ENCODE measurements around the gene NPAT. TPM values are rescaled to one million over a fixed set of nuclear protein-coding genes. Genes with fewer than 3 reads are reported as not detected.
A peak's percentile ranks its signal among the peaks of the same experiment; 100 is the strongest.

NPAT gene
- total and polyA plus RNA-seq, 4 donors, result 1.6 to 12.7 (median 5.9) TPM

GRCh38 chr11:108223348-108224149 is 1.1 kb upstream of the NPAT start:
- 10% methylated on average over 20 of the region's 20 CpGs for WGBS
- H3K9ac ChIP-seq (ENCODE audit: low read depth in 1 of 2, low read length in 2 of 2), result peak overlapping the region; percentile 72 to 97
- TF ChIP-seq ATF3 (IDR thresholded peaks at IDR 0.05) (peak; percentile 15), YY1 (IDR thresholded peaks at IDR 0.05) (no peak), FOXA2 (IDR thresholded peaks at IDR 0.05) (no peak), RAD21 (IDR thresholded peaks at IDR 0.05) (no peak), REST (IDR thresholded peaks at IDR 0.05) (no peak), RXRA (IDR thresholded peaks at IDR 0.05) (no peak), GABPA (IDR thresholded peaks at IDR 0.05 in 1 of 2, conservative IDR thresholded peaks at IDR 0.05 in 1 of 2) (no peak), NR2F2 (IDR thresholded peaks at IDR 0.05) (no peak), FOXA1 (IDR thresholded peaks at IDR 0.05) (no peak), JUND (IDR thresholded peaks at IDR 0.05) (no peak), CTCF (IDR thresholded peaks at IDR 0.05; ENCODE audit: low read depth, low read length, missing input control) (no peak), SP1 (IDR thresholded peaks at IDR 0.05) (no peak), HNF4A (conservative IDR thresholded peaks at IDR 0.05) (peak in 1 of 2 donors; percentile 1), MAX (IDR thresholded peaks at IDR 0.05) (no peak), TAF1 (conservative IDR thresholded peaks at IDR 0.05) (peak; percentile 33), EGR1 (IDR thresholded peaks at IDR 0.05; ENCODE audit: low read depth in 2 of 2) (no peak), HNF4G (IDR thresholded peaks at IDR 0.05) (no peak), ZBTB33 (IDR thresholded peaks at IDR 0.05) (no peak)
- H3K27ac ChIP-seq (ENCODE audit: low read depth in 1 of 2, low read length in 2 of 2), result peak overlapping the region; percentile 90 to 95
- H3K9me3 ChIP-seq (ENCODE audit: control insufficient read depth in 4 of 4, low read length in 3 of 4), result no peaks in the 10 kb centered on the region
- peaks cover 0 to 5% (median 3%) of the 10 kb centered on the region in 4 donors for H3K36me3 ChIP-seq (ENCODE audit: control insufficient read depth in 4 of 4, insufficient read depth in 3 of 4, low read depth in 1 of 4, low read length in 3 of 4)
- H3K4me1 ChIP-seq (ENCODE audit: control insufficient read depth in 4 of 4, insufficient read depth in 4 of 4, low read length in 3 of 4), result peaks cover 3 to 28% (median 14%) of the 10 kb centered on the region in 4 donors
- H3K4me3 ChIP-seq (ENCODE audit: low read depth in 1 of 3, low read length in 3 of 3), result peak overlapping the region; percentile 49 to 98 (median 90)
- no peaks in the 10 kb centered on the region for H3K27me3 ChIP-seq (ENCODE audit: control insufficient read depth in 4 of 4, insufficient read depth in 4 of 4, low read length in 3 of 4)
- DNase-seq (ENCODE audit: low spot score), result no peak

All from liver (tissue), 9 donors.